Ecto neural progenitor cell (in vitro differentiated cells): ENCODE results near the gene ANAPC13.

Source experiments
- DNase-seq: peaks from one replicate; pipeline ENCODE4 v3.0.0-alpha.2; 2018; ENCODE audit warnings: low spot score

The ANAPC13 gene

GRCh38 chr3:134485718-134486576 is at the start of gene ANAPC13, which contains the start of gene CEP63:
TSS of gene ANAPC13 (minus strand) at chr3:134485985. CDS start at chr3:134482904, 3,081 bp downstream.
TSS of gene CEP63 (plus strand) at chr3:134486057. CDS start at chr3:134495321, 9,264 bp downstream.
- DNase-seq, result peak; percentile 95

GRCh38 chr3:134535186-134535970 is 49.6 kb upstream of the ANAPC13 start:
- DNase-seq, result no peak

GRCh38 chr3:134533493-134533892 is 47.7 kb upstream of the ANAPC13 start:
- DNase-seq, result no peak

GRCh38 chr3:134527538-134528186 is 41.9 kb upstream of the ANAPC13 start:
- DNase-seq, result no peak

GRCh38 chr3:134527037-134527436 is 41.3 kb upstream of the ANAPC13 start:
- no peak for DNase-seq

- DNase-seq, result no peak
Observed at GRCh38 chr3:134526319-134526718, 40.5 kb upstream of the ANAPC13 start.

- DNase-seq, result no peak
Observed at GRCh38 chr3:134525293-134525692, 39.5 kb upstream of the ANAPC13 start.

GRCh38 chr3:134522541-134522940 is 36.8 kb upstream of the ANAPC13 start:
- no peak for DNase-seq

- no peak for DNase-seq
Observed at GRCh38 chr3:134517791-134518190, 32.0 kb upstream of the ANAPC13 start.

- DNase-seq, result no peak
Observed at GRCh38 chr3:134516905-134517304, 31.1 kb upstream of the ANAPC13 start.

GRCh38 chr3:134511500-134511899 is 25.7 kb upstream of the ANAPC13 start:
- no peak for DNase-seq

GRCh38 chr3:134505485-134505884 is 19.7 kb upstream of the ANAPC13 start:
- DNase-seq, result no peak

- no peak for DNase-seq
Observed at GRCh38 chr3:134504132-134504531, 18.3 kb upstream of the ANAPC13 start.

- no peak for DNase-seq
Observed at GRCh38 chr3:134503266-134503665, 17.5 kb upstream of the ANAPC13 start.

- DNase-seq, result no peak
Observed at GRCh38 chr3:134496471-134497071, 10.8 kb upstream of the ANAPC13 start.

- no peak for DNase-seq
Observed at GRCh38 chr3:134495980-134496379, 10.2 kb upstream of the ANAPC13 start.

GRCh38 chr3:134494495-134494894 is 8.7 kb upstream of the ANAPC13 start:
- no peak for DNase-seq

GRCh38 chr3:134487406-134487805 is 1.6 kb upstream of the ANAPC13 start:
- DNase-seq, result no peak

GRCh38 chr3:134486577-134487041 is 824 bp upstream of the ANAPC13 start:
- DNase-seq, result no peak

GRCh38 chr3:134485075-134485717 is 589 bp downstream of the ANAPC13 start:
- no peak for DNase-seq

- DNase-seq, result no peak
Observed at GRCh38 chr3:134483195-134483900, 2.4 kb downstream of the ANAPC13 start.
